ENCODE measurements around the gene CFAP90. TPM values are rescaled to one million over a fixed set of nuclear protein-coding genes. Genes with fewer than 3 reads are reported as not detected.

CFAP90 gene, protein sequence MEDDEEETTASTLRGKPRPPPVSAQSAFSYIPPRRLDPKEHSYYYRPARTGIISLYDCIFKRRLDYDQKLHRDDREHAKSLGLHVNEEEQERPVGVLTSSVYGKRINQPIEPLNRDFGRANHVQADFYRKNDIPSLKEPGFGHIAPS
- polyA plus RNA-seq (ENCODE audit: insufficient read length in 12 of 12): under 1 TPM in 10 of 12 donors, not detected in 2; 0.08 to 0.44 (median 0.17) TPM
- long read RNA-seq, donor 1, partial matches to known transcripts: 0 of 1 reads
- long read RNA-seq, donor 1, other reads (novel, unspliced or antisense): 0 of 1 reads
- long read RNA-seq, donor 2, partial matches to known transcripts: 0 of 1 reads
- long read RNA-seq, donor 2, other reads (novel, unspliced or antisense): 0 of 1 reads
- long read RNA-seq, donor 3: 0 reads
- long read RNA-seq, donor 4: 0 reads
- long read RNA-seq, donor 5: 0 reads
- long read RNA-seq, donor 6: 0 reads
- long read RNA-seq, donor 7: 0 reads
- long read RNA-seq, donor 8, partial matches to known transcripts: 0 of 1 reads
- long read RNA-seq, donor 8, other reads (novel, unspliced or antisense): 0 of 1 reads
- long read RNA-seq, donor 9: 0 reads
- long read RNA-seq, donor 10: 0 reads
- long read RNA-seq, donor 11: 0 reads

GRCh38 chr5:7850395-7851239 lies at the start of gene CFAP90:
Gene CFAP90, minus strand, starts transcription at chr5:7851133. Its CDS starts 112 bp downstream, at chr5:7851021.
- peak; percentile 52 for DNase-seq

DNA sequence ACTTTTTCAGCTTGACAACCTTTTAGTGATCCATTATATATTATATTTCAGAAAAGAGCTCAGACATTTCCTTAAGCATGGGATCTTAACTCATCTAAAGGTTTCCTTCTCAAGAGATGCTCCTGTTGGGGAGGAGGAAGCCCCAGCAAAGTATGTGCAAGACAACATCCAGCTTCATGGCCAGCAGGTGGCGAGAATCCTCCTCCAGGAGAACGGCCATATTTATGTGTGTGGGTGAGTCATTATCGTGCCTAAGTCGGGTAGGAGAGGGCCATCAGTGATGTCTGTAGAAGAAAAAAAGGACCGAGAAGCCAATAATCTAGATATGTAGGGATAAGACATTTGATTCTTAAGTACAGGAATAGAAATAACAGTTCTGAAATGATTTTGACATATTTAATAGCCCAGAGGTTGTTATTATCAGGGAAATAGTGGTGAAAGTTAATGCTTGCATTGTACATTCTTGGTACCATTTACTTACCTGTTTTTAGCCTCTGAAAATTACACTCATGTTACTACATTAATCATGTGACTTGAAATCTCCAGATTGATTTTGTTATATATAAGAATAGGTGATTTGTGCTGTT lies 46.2 kb upstream of the CFAP90 start:
- no peak for DNase-seq

DNA sequence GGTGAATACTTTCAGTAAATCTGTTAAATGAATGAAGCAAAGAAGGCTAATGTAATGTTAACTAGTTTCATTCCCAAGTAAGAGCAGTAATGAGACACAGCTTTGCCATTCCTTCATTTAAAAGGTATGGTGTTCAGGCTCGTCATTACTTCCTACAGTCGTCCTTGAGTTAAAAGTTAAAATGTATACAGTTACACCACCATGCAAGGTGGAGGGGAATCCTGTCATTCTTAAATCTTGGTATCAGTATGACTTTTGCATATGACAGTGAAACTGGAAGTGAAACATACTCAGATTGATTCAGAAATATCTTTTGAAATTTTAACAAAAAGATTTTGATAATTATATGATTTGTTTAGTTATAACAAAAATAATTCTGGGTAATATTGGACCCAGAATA lies 43.9 kb upstream of the CFAP90 start:
- no peak for DNase-seq

DNA sequence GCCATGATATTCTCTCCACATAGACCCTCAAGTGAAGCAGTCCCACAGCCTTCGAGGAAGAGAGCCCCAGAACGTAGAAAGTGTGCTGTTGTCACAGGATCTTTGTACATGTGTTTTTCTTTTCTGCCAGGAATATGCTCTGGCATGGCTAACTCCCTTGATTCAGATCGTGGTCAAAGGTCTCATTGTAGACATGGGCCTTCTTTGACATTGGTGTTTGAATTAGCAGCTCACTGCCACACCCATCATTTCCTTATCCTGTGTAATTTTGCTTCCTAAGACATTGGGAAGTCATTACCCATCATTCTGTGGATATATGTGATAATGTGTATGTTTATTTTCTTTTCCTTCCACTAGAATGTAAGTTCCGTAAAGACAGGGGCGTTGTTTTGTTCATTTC lies 43.5 kb upstream of the CFAP90 start:
- DNase-seq: no peak

DNA sequence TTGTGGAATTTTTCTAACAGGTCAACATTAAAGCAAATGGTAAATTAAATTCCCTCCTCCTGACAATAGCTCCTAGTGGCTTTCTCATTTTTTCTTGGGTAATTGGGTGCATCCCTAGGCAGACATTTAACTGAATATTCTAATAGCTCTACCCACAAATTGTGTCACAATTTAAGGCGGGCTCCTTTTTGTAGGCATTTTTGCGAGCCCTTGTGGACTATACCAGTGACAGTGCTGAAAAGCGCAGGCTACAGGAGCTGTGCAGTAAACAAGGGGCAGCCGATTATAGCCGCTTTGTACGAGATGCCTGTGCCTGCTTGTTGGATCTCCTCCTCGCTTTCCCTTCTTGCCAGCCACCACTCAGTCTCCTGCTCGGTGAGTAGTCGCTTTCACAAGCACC lies 38.0 kb upstream of the CFAP90 start:
- DNase-seq: no peak

- peak; percentile 52 for DNase-seq
Measured at GRCh38 chr5:7886849-7887475, 36.0 kb upstream of the CFAP90 start.

DNA sequence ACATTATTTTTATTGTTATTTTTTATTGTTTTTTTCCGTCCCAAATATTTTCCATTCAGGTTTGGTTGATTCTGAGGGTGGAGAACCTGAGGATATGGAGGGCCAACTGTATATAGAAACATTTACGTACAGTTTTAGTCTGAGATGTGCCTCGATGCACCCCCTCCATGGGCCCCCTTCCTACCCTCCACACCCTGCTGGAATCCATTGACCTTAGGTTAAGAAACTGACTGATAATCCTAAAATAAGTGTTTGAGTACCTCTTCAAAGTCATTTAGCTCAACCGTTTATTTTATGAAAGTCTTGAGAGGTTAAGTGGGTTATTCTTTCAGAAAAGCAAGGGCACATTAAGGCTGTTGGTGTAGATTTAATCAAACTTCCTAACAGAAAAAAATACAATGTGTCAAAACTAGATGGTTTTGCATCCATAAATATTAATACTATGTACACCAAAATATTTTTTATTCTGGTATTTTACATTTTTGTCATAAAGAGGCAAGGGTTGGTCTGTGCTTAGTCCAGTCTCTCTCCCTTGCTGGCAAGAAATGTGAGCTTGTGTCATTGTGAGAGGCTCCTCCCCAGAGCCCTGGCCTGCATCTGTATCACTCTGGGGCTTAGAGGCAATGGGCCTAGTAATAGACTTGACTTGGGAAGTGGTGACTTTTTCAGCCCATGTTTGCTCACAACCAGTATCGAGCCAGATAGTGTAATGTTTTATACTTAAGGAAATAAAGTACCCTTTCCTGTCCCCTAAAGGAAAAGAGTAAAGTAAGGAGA lies 33.7 kb upstream of the CFAP90 start:
- no peak for DNase-seq

GRCh38 chr5:7882926-7883325 lies 32.0 kb upstream of the CFAP90 start:
- DNase-seq: no peak

DNA sequence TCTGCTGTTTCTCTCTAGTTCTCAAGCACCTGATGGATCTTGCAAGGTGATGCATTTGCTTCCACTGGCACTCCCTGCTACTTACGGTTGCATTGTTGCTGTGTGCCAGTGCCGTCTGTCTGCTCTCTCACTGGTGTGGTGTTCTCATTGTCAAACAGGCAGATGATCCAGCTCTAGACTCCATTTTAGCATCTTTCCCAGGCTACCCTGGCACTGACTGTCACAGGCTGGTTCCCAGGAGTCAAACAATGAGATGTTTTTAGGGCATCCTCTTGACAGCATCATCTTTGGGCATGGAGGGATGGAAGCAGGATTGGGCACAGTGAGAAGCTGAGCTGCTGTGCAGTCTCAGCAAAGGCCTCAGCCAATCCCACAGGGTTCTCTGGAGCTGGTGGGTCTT lies 30.9 kb upstream of the CFAP90 start:
- DNase-seq: no peak

DNA sequence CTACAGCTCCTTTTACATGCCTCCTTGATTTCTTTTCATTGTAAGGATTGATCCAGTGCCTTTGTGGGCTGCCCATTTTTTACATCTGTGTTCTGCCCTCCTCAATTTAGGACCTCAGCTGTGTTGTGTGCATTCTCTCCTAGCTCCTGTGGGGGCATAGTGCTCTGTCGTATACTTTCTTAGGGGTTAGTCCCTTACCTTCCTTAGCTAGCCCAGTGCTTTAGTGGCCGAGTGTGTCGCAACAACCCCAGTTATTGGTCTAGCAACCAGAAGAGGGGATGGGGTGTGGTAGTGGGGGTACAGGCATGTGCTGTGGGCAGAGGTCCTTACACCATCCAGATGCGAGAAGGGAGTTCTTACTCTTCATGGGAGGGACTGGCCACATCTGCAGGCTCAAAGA lies 30.2 kb upstream of the CFAP90 start:
- no peak for DNase-seq

DNA sequence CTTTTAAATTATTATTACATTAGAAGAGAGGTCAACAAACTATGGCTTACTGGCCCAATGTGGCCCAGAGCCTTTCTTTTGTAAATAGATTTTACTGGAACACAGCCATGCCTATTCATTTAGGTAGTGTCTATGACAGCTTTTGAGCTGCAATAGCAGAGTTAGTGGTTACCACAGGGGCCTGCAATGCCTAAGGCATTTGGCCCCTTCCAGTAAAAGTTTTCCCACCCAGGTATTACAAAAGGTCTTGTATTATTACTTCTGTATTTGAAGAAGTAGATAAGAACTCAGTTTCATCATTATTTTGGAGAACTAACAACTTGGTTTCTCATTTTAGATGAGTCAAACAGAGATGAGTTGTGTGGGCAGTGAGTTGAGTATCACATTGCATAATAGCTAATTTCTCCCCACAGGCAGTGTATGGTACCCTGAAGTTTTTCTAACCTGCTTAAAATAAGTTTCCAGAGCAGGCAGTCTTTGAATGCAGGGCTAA lies 27.5 kb upstream of the CFAP90 start:
- DNase-seq: no peak

DNA sequence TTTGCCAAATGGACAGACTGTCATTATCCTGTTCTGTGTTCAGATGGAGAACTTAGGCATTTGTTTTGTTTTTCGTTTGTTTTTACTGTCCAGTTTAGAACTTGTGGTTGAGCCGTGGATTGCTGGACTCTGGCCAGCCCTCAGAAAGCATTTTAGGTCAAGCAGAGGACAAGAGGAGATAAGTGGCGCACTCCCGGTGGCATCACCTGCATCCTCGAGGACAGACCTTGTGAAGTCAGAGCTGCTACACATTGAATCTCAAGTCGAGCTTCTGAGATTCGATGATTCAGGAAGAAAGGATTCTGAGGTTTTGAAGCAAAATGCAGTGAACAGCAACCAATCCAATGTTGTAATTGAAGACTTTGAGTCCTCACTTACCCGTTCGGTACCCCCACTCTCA lies 26.9 kb upstream of the CFAP90 start:
- DNase-seq: no peak

- DNase-seq: no peak
Measured at GRCh38 chr5:7876867-7877266, 25.9 kb upstream of the CFAP90 start.

DNA sequence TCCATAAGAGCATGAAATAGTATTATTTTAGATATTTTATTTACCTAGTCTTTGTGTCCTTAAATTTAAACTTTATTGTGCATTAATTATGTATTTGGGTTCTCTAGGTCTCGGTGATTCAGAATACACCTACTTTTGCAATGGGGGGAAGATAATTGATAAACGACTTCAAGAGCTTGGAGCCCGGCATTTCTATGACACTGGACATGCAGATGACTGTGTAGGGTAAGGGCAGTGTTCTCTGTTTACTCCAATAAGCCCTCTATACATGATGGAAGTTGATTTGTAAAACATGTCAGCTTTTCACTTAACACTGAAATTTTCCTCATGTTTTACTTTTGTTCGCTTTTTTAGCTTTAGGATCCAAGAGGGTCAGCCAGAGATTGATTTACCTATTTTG lies 24.2 kb upstream of the CFAP90 start:
- DNase-seq: no peak

- no peak for DNase-seq
Measured at GRCh38 chr5:7874639-7875038, 23.7 kb upstream of the CFAP90 start.

DNA sequence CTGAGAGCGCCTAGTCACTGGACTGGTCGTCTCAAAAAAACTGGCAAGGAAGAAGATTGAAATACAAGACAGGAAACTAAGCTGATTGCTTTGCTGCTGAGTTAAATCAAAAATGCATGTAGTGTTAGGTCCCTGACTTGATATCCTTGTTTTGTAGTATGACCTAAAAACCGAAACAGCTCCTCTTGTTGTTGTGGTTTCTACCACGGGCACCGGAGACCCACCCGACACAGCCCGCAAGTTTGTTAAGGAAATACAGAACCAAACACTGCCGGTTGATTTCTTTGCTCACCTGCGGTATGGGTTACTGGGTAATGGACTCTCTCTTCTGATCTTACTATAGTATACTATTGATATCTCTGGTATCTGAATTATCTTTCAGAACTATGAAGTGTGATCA lies 22.3 kb upstream of the CFAP90 start:
- DNase-seq: no peak

DNA sequence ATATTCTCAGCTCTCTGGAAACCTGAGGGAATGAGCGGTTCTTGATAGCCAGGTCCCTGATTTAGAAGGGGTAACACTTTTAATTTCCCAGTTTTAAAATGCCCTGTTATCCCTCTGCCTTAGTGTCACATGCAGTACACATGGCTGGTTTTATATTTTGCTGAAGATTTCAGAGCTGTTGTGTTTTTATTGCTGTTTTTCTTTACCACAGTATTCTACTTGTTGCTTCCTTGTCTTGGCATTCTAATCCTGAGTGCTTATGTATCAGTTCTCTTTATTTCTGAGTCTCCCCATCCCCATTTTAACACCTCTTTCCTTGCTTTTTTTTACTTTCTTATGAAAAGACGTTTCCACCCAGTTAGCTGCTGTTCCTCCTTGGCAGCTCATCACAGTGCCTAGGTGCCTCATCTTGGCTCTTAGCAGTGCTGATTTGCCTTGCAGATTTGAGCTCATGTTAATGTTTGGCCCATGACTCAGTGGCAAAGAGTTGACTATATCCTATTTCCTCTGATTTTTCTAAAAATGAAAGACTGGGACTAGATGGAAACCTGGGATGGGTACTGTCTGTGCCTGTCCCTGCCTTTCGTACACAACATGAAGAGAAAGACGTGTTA lies 21.7 kb upstream of the CFAP90 start:
- DNase-seq: no peak

DNA sequence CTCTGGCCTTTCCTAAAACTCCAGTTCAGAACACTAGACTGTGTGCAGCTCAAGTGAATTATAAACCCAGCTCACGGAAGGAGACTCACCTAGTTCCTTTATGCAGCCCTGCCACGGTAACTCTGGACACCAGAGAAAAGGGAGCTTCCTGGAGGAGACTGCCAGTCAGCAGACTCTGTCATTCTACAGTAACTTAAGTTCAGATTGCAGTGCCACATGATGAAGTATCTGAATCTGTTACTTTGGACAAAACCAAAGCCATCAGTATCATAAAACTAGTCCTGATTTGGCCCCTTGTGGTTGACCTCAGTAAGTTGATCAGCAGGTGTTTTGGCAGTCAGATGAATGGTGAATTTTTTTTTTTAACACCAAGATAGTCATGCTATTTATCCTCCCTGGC lies 20.7 kb upstream of the CFAP90 start:
- no peak for DNase-seq

- DNase-seq: no peak
Measured at GRCh38 chr5:7869474-7870136, 18.7 kb upstream of the CFAP90 start.
